ENCODE data around the gene PGLYRP4.

Gene PGLYRP4

DNA sequence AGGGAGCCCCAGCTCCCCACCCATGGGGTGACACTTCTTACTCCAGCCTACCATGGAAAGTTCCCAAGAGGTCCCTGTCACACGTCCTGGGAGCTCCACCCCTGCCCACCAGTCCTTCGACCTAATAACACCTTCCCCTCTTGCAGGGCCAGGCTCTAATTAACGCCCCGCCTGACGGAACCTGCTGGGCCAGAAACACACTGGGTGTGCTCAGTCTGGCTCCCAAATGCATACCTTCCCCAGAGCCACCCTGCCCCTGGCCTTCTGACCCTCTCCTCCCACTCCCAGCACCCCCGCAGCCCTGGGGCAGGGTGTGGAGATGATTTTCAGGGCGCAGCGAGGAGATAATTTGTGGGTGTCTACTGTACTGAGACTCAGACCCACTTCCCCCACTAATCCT lies 56.5 kb downstream of the PGLYRP4 start:
- no peak overlapping the region for H3K4me2 ChIP-seq (ENCODE audit: low read length)

DNA sequence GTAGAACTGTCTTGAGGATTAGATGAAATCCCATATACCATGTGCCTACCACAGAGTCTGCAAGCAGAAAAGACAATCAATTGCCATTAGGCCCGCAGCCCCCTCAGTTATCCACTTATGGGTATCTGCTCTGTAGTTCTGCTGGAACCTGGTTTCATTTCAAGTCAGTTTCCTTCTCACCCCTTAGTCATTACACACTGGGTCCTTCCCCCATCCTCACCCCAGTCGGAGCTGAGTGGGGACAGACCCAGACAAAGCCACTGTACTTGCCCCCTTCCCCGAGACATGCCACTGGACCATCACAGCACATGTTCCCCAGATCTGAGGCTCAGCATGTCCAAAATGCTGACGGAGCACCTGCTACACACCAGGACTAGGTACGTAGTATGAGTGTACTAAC lies 57.1 kb downstream of the PGLYRP4 start:
- H3K27me3 ChIP-seq (ENCODE audit: control insufficient read depth, low read length) = no peaks in the 10 kb centered on the region
- H3K79me2 ChIP-seq (ENCODE audit: control insufficient read depth, low read length) = no peaks in the 10 kb centered on the region
- no peaks in the 10 kb centered on the region for H3K9me2 ChIP-seq (replicated peaks; ENCODE audit: control insufficient read depth, low read length)
- no peaks in the 10 kb centered on the region for H4K20me1 ChIP-seq (ENCODE audit: control insufficient read depth, insufficient read depth, low read depth, low read length)
- TF ChIP-seq, protein P1, sequence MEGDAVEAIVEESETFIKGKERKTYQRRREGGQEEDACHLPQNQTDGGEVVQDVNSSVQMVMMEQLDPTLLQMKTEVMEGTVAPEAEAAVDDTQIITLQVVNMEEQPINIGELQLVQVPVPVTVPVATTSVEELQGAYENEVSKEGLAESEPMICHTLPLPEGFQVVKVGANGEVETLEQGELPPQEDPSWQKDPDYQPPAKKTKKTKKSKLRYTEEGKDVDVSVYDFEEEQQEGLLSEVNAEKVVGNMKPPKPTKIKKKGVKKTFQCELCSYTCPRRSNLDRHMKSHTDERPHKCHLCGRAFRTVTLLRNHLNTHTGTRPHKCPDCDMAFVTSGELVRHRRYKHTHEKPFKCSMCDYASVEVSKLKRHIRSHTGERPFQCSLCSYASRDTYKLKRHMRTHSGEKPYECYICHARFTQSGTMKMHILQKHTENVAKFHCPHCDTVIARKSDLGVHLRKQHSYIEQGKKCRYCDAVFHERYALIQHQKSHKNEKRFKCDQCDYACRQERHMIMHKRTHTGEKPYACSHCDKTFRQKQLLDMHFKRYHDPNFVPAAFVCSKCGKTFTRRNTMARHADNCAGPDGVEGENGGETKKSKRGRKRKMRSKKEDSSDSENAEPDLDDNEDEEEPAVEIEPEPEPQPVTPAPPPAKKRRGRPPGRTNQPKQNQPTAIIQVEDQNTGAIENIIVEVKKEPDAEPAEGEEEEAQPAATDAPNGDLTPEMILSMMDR (IDR thresholded peaks at IDR 0.05; ENCODE audit: low read depth, low read length, poor library complexity, severe bottlenecking) = no peak
- H3K4me3 ChIP-seq (ENCODE audit: low read length) = no peak overlapping the region
- H3K4me1 ChIP-seq (ENCODE audit: control insufficient read depth, low read length) = peaks cover 10% of the 10 kb centered on the region
- no peaks in the 10 kb centered on the region for H3F3A ChIP-seq (ENCODE audit: control insufficient read depth, insufficient read depth)
- H3K36me3 ChIP-seq (ENCODE audit: control insufficient read depth, low read length) = no peaks in the 10 kb centered on the region
- H3K9me3 ChIP-seq (ENCODE audit: control insufficient read depth, insufficient read depth, low read length) = no peaks in the 10 kb centered on the region
- H3K4me2 ChIP-seq (ENCODE audit: low read length) = no peak overlapping the region
- no peak overlapping the region for H3K27ac ChIP-seq (ENCODE audit: low read depth, low read length)

More for the DNA sequence above, 56.5 kb downstream of the PGLYRP4 start:
- no peak overlapping the region for H3K27ac ChIP-seq (ENCODE audit: low read depth, low read length)
- H3K36me3 ChIP-seq (ENCODE audit: control insufficient read depth, low read length) = no peaks in the 10 kb centered on the region
- no peaks in the 10 kb centered on the region for H3F3A ChIP-seq (ENCODE audit: control insufficient read depth, insufficient read depth)
- no peaks in the 10 kb centered on the region for H3K79me2 ChIP-seq (ENCODE audit: control insufficient read depth, low read length)
- no peaks in the 10 kb centered on the region for H3K27me3 ChIP-seq (ENCODE audit: control insufficient read depth, low read length)
- H4K20me1 ChIP-seq (ENCODE audit: control insufficient read depth, insufficient read depth, low read depth, low read length) = no peaks in the 10 kb centered on the region
- H3K4me3 ChIP-seq (ENCODE audit: low read length) = no peak overlapping the region
- H3K9me2 ChIP-seq (replicated peaks; ENCODE audit: control insufficient read depth, low read length) = no peaks in the 10 kb centered on the region
- peaks cover 10% of the 10 kb centered on the region for H3K4me1 ChIP-seq (ENCODE audit: control insufficient read depth, low read length)
- TF ChIP-seq, protein P1 (IDR thresholded peaks at IDR 0.05; ENCODE audit: low read depth, low read length, poor library complexity, severe bottlenecking) = no peak
- TF ChIP-seq EZH2phosphoT487 (IDR thresholded peaks at IDR 0.05; ENCODE audit: borderline replicate concordance, low read length) = no peak
- no peaks in the 10 kb centered on the region for H3K9me3 ChIP-seq (ENCODE audit: control insufficient read depth, insufficient read depth, low read length)

DNA sequence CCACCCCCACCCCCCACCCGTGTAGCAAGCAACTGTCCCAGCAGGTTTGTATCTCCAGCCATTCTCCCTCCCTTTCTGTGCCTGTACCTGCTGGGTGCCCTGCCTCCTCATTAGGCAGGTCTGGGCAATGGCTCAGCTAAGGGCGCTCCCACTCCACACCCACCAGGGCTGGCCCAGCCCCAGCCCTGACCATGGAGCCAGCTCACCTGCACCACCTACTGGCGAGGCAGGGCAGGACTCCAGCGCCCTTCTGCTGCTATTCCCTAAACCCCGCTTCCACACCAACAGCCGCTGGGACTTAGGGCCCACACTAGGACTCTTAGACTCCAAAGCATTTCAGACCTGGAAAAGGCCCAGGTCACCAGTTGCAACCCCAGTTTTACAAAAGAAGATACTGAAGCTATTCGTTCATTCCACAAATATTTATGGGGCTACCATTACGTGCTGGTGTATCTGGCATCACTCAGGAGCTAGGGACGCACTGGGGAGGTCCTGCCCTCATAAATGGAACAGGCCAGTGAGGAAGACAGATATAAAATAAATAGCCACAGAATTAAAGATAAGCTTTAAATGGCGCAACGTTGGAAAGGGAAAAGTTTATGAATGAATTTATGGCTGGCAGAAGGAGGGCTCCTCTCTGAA lies 59.9 kb downstream of the PGLYRP4 start:
- H3K36me3 ChIP-seq (ENCODE audit: control insufficient read depth, low read length) = no peaks in the 10 kb centered on the region
- no peak overlapping the region for H3K27ac ChIP-seq (ENCODE audit: low read depth, low read length)
- no peak overlapping the region for H3K4me3 ChIP-seq (ENCODE audit: low read length)
- H3K4me1 ChIP-seq (ENCODE audit: control insufficient read depth, low read length) = no peaks in the 10 kb centered on the region
- no peaks in the 10 kb centered on the region for H3K9me2 ChIP-seq (replicated peaks; ENCODE audit: control insufficient read depth, low read length)
- no peaks in the 10 kb centered on the region for H3F3A ChIP-seq (ENCODE audit: control insufficient read depth, insufficient read depth)
- no peaks in the 10 kb centered on the region for H3K79me2 ChIP-seq (ENCODE audit: control insufficient read depth, low read length)
- TF ChIP-seq EZH2phosphoT487 (IDR thresholded peaks at IDR 0.05; ENCODE audit: borderline replicate concordance, low read length) = no peak
- TF ChIP-seq, protein P1 (IDR thresholded peaks at IDR 0.05; ENCODE audit: low read depth, low read length, poor library complexity, severe bottlenecking) = peak; percentile 79
- no peaks in the 10 kb centered on the region for H4K20me1 ChIP-seq (ENCODE audit: control insufficient read depth, insufficient read depth, low read depth, low read length)
- H3K4me2 ChIP-seq (ENCODE audit: low read length) = no peak overlapping the region
- no peaks in the 10 kb centered on the region for H3K9me3 ChIP-seq (ENCODE audit: control insufficient read depth, insufficient read depth, low read length)
- no peaks in the 10 kb centered on the region for H3K27me3 ChIP-seq (ENCODE audit: control insufficient read depth, low read length)

Data from DOHH2 (cell line).